Erythroblast (primary cell): Measurements from ENCODE around the gene KCNS1.
A peak's percentile ranks its signal among the peaks of the same experiment; 100 is the strongest.
"Not testable (repeated sequence)": the region's sequence is repeated elsewhere in the genome, so short reads cannot be mapped to it uniquely, and the experiment has no call there.

Source experiments
- DNase-seq, 2 experiments: peaks; one replicate each; lab custom pipeline; 2025; lab: John Stamatoyannopoulos, UW
- GATA1 ChIP-seq: IDR thresholded peaks from 2 replicates; pipeline ENCODE4 v1.6.1; 2011; ENCODE audit warnings: low read depth, mild to moderate bottlenecking, control low read depth, low read length, moderate library complexity
- POLR2A ChIP-seq: IDR thresholded peaks from 2 replicates; pipeline ENCODE4 v1.6.1; 2011; ENCODE audit warnings: mild to moderate bottlenecking, low read length

KCNS1 gene

GRCh38 chr20:45080867-45081624, 19.9 kb downstream of the KCNS1 start:
- TF ChIP-seq POLR2A (no peak), GATA1 (no peak)
- DNase-seq, result peak in 1 of 2 experiments; percentile 15

- no peak for TF ChIP-seq POLR2A
Measured at GRCh38 chr20:45077559-45077958, 23.4 kb downstream of the KCNS1 start.

GRCh38 chr20:45073221-45073620, 27.7 kb downstream of the KCNS1 start:
- no peak for DNase-seq
- TF ChIP-seq POLR2A, result no peak

More at GRCh38 chr20:45077559-45077958, 23.4 kb downstream of the KCNS1 start:
- DNase-seq, result no peak

GRCh38 chr20:45072066-45072465, 28.9 kb downstream of the KCNS1 start:
- no peak for DNase-seq
- TF ChIP-seq POLR2A (no peak), GATA1 (no peak)

- TF ChIP-seq GATA1 (no peak), POLR2A (no peak)
- DNase-seq, result peak; percentile 12 to 37
Measured at GRCh38 chr20:45070932-45071632, 29.8 kb downstream of the KCNS1 start.

- TF ChIP-seq GATA1 (no peak), POLR2A (no peak)
- no peak for DNase-seq
Measured at GRCh38 chr20:45069261-45069660, 31.7 kb downstream of the KCNS1 start.

DNA sequence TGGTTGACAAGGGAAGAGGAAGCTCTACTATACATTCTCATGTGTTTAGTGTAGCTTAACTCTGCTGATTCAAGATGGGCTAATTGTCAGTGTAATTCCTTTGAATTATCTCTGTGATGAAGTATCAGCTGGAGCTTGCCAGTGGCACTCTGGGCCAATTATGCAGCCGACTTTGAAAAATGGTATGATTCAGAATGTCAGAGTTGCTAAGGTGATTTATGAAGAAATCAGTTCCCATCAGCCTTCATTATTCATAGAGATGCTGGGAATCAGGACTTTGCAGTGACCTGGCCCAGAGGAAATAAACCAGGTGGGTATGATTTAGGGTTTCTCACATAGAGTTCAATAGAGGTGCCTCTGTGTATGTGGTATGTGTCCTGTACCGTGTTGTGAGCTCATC, 33.4 kb downstream of the KCNS1 start:
- TF ChIP-seq GATA1 (no peak), POLR2A (no peak)

GRCh38 chr20:45067087-45067486, 33.8 kb downstream of the KCNS1 start:
- DNase-seq, result no peak
- TF ChIP-seq POLR2A, result no peak
- TF ChIP-seq GATA1, result no peak

More for the DNA sequence above, 33.4 kb downstream of the KCNS1 start:
- no peak for DNase-seq

GRCh38 chr20:45066372-45066771, 34.6 kb downstream of the KCNS1 start:
- no peak for DNase-seq
- TF ChIP-seq POLR2A (no peak), GATA1 (no peak)

GRCh38 chr20:45064812-45065211, 36.1 kb downstream of the KCNS1 start:
- no peak for TF ChIP-seq GATA1
- TF ChIP-seq POLR2A, result no peak

GRCh38 chr20:45063107-45063506, 37.8 kb downstream of the KCNS1 start:
- not testable (repeated sequence) for DNase-seq

More at GRCh38 chr20:45064812-45065211, 36.1 kb downstream of the KCNS1 start:
- no peak for DNase-seq

- no peak for DNase-seq
Measured at GRCh38 chr20:45061244-45061643, 39.7 kb downstream of the KCNS1 start.

GRCh38 chr20:45060294-45060693, 40.6 kb downstream of the KCNS1 start:
- no peak for DNase-seq
- TF ChIP-seq GATA1 (no peak), POLR2A (no peak)

More at GRCh38 chr20:45061244-45061643, 39.7 kb downstream of the KCNS1 start:
- TF ChIP-seq GATA1 (no peak), POLR2A (no peak)

GRCh38 chr20:45059022-45059728, 41.8 kb downstream of the KCNS1 start:
- TF ChIP-seq POLR2A, result no peak
- no peak for TF ChIP-seq GATA1
- DNase-seq, result no peak
